GM19023 (cell line): ENCODE measurements around the gene ZNF423.
A peak's percentile ranks its signal among the peaks of the same experiment; 100 is the strongest.

Source experiments
- ATAC-seq: cut with Tn5 transposase; IDR thresholded peaks from one replicate; pipeline ENCODE4 v1.9.1; 2021; ENCODE audit warnings: mild to moderate bottlenecking, moderate library complexity; ENCODE audit not compliant: unreplicated experiment

ZNF423 gene

DNA sequence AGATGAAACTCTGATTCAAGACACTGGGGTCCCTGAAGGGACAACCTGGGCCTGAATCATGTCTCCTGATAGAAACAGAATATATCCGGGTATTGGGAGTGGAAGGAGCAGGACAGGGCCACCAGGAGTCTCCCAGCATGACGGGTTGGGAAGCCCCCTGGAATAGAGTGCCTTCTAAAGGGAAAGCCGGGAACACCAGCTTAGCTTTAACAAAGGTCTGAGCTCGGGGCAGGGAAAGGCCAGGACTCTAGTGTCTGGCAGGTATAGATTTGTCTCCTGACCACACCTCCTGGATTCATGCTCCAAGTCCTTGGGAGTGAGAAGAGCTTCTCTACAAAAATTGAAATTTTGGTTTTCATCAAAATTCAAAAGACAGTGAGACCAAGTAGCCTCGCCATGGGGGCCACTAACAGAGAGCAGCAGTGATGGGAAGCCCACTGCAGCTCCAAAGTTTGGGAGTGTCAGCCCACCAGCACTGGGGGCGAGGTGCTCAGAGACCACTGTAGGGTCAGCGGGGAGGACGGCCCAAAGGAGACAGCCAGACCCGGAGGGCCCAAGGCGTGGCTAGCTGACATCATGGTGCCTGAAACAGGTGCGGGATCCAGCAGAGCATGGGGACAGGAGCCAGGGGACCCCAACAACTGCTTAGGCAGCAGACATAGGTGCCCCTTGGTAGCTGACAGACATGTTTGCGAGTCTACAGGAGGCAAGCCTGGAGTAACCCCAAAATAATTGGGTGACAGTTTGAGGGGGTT is 401.3 kb downstream of the ZNF423 start:
- ATAC-seq: no peak

DNA sequence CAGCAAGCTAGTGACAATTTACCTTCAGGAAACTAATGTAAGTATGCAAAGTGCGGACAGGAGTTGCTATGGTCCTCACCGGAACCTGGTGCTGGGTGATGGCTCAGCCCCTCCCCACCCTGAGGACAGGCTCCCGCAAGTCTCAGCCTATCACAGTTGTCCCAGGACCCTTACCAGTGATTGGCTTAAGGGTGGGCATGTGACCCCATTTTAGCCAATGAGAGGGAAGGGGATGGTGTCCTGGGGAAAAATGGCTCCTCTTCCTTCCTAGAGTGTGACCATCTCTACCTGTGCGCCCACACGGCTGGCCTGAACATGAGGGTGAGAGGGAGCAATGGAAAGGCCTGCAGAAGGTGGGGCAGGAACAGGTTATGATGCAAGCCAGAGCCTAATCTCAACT is 401.9 kb downstream of the ZNF423 start:
- ATAC-seq: no peak

DNA sequence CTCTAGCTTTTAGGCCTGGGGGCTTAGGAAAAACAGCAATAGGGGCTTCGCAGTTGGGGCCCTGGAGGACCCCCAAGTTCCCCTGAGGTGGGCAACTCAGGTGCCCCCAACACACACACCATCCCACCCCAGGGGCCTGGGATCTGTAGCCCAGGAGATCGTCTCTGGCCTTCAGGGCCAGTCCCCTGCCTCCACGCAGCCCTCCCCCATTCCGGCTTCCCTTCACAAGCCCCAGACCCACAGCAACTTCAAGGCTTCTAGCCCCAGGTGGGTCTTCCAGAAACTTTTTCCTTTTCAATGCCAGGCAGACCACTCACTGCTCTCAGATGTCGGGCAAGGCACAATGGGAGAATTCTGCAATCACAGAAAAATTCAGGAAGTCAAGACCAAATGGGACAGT is 402.9 kb downstream of the ZNF423 start:
- ATAC-seq: no peak

DNA sequence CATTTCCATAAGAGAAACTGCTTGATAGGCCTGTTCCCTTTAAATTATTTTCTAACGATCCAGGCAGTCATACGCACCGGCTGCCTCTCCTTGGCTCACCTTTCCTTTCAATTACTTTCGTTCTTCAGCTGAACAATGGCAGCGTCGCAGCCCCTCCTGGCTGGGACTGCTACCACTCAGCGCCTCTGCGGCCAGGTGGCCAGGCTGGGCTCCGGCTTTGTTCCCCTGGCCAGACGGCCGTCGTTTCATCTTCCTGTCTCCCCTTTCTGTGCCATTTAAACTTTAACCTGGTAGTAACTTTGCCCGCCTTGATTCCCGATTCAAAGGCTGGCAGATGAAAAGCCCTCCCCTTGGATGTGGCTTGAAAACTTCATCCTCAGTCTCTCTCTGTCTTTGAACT is 403.3 kb downstream of the ZNF423 start:
- ATAC-seq: no peak

DNA sequence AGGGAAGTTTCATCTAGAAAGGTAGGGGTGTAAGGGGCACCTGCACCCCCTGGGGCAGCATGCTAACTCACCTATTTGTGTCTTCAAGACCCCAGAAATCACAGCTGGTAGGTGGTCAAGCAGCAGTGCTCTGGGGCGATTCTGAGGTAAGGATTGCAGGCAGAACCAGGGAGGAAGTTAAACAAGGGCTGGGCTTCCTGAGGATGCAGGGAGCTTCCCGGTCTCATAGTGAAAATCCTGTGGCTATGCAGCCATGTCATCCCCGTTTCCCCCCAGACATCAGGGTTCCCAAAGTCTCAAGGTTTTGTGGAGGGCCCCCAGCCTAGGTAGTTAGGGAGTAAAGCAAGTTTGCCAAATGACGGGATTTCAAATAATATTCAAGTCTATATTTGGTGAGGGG is 403.8 kb downstream of the ZNF423 start:
- ATAC-seq: no peak

DNA sequence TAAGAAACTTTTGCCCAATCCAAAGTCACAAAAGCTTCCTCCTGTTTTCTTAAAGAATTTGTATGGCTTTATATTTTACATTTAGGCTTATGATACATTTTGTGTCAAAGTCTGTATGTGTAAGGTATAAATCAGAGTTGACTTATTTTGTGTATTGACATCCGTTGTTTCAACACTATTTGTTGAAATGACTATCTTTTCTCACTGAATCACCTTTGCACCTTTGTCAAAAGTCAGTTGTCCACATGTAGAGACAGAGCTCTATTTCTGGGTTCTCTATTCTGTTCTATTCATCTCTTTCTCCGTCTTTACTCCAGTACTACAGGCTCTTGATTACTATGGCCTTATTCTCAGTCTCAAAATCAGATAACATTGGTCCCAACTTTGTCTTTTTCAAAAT is 409.1 kb downstream of the ZNF423 start:
- ATAC-seq: no peak

DNA sequence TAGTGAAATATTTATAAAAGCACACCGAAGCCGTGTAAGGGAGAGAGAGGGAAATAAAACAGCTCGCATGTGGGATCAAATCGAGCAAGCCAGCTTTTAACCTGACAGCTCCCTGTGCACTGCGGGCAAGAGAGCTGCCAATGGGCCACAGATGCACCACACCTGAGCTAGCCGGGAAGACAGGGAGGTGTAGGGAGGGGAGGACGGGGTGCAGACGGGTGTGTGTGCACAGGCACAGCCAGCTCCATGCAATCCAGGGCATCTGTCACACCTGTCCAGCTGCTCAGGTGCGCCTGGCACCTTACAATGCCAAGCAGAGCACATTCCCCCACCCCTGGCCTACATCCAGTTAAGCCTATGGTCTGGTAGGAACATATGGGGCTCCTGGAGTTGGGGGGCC is 412.3 kb downstream of the ZNF423 start:
- no peak for ATAC-seq

DNA sequence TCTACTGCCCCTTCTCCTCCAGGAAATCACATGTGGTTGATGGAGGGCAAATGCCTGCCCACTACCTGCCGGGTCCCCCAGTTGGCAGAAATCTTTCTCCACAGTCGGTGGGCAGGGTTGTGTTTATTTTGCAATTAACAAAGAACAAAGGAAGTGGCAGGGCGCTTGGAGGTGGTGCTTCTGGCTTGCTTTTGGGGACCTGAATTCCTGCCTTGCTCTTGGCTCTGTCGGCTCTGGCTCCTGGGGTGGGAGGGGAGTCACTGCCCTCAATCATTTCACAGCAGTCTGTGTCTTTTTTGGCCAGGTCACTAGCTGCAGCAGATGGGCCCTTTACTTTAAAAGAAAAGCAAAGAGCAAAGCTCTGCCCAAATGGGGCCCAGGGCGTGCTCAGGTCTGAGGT is 413.1 kb downstream of the ZNF423 start:
- no peak for ATAC-seq

DNA sequence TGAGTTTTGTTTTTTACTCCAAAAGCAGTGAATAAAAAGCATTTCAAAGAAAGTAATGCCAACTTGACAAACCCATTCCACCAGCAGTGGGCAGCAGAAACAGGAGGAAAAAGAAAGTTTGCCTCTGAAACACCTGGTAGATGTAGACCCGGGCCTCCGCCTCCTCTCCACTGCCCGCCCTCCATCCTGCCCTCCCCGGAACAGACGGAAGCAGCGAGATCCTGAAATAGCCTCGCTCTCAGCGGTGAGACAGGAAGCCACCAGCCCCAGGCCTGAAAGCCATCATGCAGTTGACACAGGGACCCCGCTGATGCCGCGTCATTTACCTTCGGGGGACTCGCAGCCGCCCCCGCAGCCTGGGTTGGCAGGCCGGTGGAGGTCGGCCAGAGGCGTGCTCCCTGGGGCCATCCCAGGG is 414.5 kb downstream of the ZNF423 start:
- peak; percentile 97 for ATAC-seq

DNA sequence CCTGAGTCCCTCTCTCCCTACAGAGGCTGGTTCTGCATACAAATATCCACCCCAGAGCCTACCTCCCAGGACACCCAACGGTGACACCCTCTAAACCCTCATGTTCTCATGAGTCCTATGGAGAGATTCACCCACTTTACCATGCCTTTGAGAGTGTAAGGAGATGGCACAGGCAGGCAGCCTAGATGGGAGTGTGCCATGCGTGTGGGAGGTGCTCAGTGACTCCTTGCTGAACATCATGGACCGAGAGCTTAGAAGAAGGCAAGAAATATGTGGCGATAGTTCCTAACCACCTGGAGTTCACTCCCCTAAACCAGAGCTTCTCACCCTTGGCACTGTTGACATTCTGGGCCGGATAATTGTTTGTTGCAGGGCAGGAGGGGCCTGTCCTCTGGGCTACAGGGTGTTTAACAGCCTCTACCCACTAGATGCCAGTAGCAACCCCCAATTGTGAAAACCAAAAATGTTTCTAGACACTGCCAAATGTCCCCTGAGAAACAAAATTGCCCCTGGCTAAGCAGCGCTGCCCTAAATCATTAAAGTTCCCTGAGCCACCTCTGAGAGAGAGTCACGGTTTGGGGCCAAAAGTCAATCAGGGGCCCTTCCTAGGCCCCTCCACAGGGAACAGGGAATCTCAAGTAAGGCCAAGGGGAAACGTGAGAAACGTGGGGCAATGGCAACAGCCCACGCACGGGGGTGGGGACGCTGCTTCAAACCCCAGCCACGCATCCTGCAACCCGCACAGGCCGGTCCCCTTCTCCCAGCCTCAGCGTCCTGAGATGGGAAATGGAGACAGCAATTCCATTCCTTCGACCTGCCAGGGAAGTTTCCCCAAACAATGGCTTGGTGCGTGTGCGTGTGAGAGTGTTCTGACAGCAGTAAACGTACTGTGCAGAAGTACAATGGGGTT is 415.5 kb downstream of the ZNF423 start:
- no peak for ATAC-seq

DNA sequence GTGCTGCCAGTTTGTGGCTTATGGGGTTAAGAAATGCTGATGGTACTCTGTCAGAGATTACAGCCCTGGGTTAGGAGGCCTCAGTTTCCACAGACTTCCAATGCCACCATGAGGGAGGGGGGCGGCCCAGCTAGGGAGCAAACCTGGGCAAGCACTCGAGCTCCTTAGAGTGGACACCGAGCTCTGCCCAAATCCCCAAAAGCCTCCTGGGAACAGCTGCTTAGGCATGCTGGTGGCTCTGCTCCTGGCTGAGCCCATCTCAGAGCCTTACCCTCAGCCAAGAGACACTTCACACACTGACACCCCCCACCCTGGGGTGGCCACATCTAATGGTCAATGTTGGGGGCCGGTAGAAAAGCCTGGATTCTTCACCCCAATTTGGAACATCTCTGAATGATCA is 416.2 kb downstream of the ZNF423 start:
- no peak for ATAC-seq

DNA sequence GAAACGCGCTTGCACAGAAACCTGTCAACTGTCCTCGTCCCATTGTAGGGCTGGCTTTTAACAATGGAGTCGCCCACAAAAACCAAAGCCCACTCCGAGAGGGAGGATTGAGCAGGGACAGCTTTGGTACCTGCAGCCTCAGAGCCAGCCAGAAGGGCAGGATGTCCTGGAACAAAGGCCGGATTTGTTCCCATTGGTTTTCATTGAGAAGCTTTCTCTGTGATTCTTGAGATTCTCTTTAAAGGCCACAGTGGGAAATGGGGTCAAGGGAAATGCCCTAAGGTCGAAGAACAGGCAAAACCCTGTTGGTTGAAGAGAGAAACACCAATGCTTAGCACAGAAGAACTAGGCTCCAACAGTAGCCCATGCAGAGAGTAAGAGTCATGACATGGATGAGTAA is 416.9 kb downstream of the ZNF423 start:
- ATAC-seq: no peak
